Coronary artery (tissue), 2 donors: ENCODE data around the gene STX19.

Source experiments
- DNase-seq: peaks from one replicate; pipeline ENCODE4 v3.0.0-alpha.2; 2017; ENCODE audit warnings: low spot score
- H3K27ac ChIP-seq, 2 donors: fragments of 200-600 bp; sonication (generic); one replicate each; pipeline ENCODE4 v1.5.1; 2016 to 2019
- H3K4me3 ChIP-seq: fragments of 200-600 bp; sonication (generic); 2 replicates; pipeline ENCODE4 v1.5.1; 2016; ENCODE audit warnings: mild to moderate bottlenecking, moderate library complexity
- CTCF ChIP-seq: fragments of 200-600 bp; sonication (generic); IDR thresholded peaks from one replicate; pipeline ENCODE4 v1.5.1; 2019; ENCODE audit warnings: antibody characterized with exemption

STX19 gene

GRCh38 chr3:93991631-93992030 is 36.8 kb downstream of the STX19 start:
- H3K27ac ChIP-seq: no peak overlapping the region
- H3K4me3 ChIP-seq: no peak overlapping the region
- no peak for TF ChIP-seq CTCF
- DNase-seq: no peak

GRCh38 chr3:93989241-93989640 is 39.2 kb downstream of the STX19 start:
- no peak for DNase-seq
- Histone ChIP-seq H3K27ac (no peak overlapping the region), H3K4me3 (no peak overlapping the region)
- TF ChIP-seq CTCF: no peak

GRCh38 chr3:93988764-93989163 is 39.6 kb downstream of the STX19 start:
- H3K27ac ChIP-seq: no peak overlapping the region
- no peak for DNase-seq
- no peak for TF ChIP-seq CTCF
- no peak overlapping the region for H3K4me3 ChIP-seq

- no peak overlapping the region for H3K27ac ChIP-seq
- H3K4me3 ChIP-seq: no peak overlapping the region
- DNase-seq: no peak
- TF ChIP-seq CTCF: no peak
Observed at GRCh38 chr3:93988283-93988682, 40.1 kb downstream of the STX19 start.

- no peak overlapping the region for H3K27ac ChIP-seq
- no peak overlapping the region for H3K4me3 ChIP-seq
- DNase-seq: no peak
- TF ChIP-seq CTCF: no peak
Observed at GRCh38 chr3:93984618-93985017, 43.8 kb downstream of the STX19 start.

- H3K27ac ChIP-seq: no peak overlapping the region
- no peak overlapping the region for H3K4me3 ChIP-seq
- DNase-seq: no peak
- TF ChIP-seq CTCF: no peak
Observed at GRCh38 chr3:93983408-93983807, 45.0 kb downstream of the STX19 start.

GRCh38 chr3:93981649-93982048 is 46.7 kb downstream of the STX19 start:
- TF ChIP-seq CTCF: no peak

More at GRCh38 chr3:93981649-93982048, 46.7 kb downstream of the STX19 start:
- Histone ChIP-seq H3K4me3 (no peak overlapping the region), H3K27ac (no peak overlapping the region)
- DNase-seq: no peak
